Testis (tissue), 3 donors: ENCODE data around the gene NSMCE4A. TPM values are rescaled to one million over a fixed set of nuclear protein-coding genes. Genes with fewer than 3 reads are reported as not detected.
A peak's percentile ranks its signal among the peaks of the same experiment; 100 is the strongest.
"Not testable (repeated sequence)": the region's sequence is repeated elsewhere in the genome, so short reads cannot be mapped to it uniquely, and the experiment has no call there.

Source experiments
- DNase-seq: peaks from one replicate; pipeline ENCODE4 v3.0.0-alpha.2; 2019
- H3K27ac ChIP-seq, 2 donors: fragments of 200-600 bp; sonication (generic); one replicate each; pipeline ENCODE4 v1.5.1; 2019
- H3K27me3 ChIP-seq: fragments of 200-600 bp; sonication (generic); one replicate; pipeline ENCODE4 v1.5.1; 2019
- H3K36me3 ChIP-seq: fragments of 200-600 bp; sonication (generic); one replicate; pipeline ENCODE4 v1.5.1; 2017; ENCODE audit warnings: low read depth; ENCODE audit errors: missing control alignments
- H3K4me1 ChIP-seq: fragments of 200-600 bp; sonication (generic); one replicate; pipeline ENCODE4 v1.5.1; 2019
- H3K4me3 ChIP-seq, 2 donors: fragments of 200-600 bp; sonication (generic); one replicate each; pipeline ENCODE4 v1.5.1; 2017 to 2019
- H3K9me3 ChIP-seq: fragments of 200-600 bp; sonication (generic); one replicate; pipeline ENCODE4 v1.5.1; 2017
- POLR2A ChIP-seq: fragments of 450-650 bp; IDR thresholded peaks from one replicate; pipeline ENCODE4 v1.6.1; 2017; ENCODE audit warnings: antibody characterized with exemption, mild to moderate bottlenecking, moderate library complexity
- WGBS, 2 donors: methylation state at CpG; one replicate each; pipeline ENCODE4 v1.1.5; 2018; 5-methylcytosine and 5-hydroxymethylcytosine counted together
- intact Hi-C: fragments of 100-400 bp; cut with DNase I; formaldehyde crosslinking; loops from one replicate; pipeline ENCODE4 v1.15.1; 2023; ENCODE audit warnings: low total_unique reads
- polyA plus RNA-seq: library from polyadenylated mRNA; stranded (reverse); fragments of 350-450 nt; fragmentation: Illumina TruSeq; extraction: RNeasy Lipid Tissue Mini Kit (QIAGEN cat#74804); gene quantifications from one replicate; pipeline ENCODE4 v1.2.3, GENCODE V29; 2014; ENCODE audit warnings: low read depth, low replicate concordance; ENCODE audit not compliant: insufficient read depth
- total RNA-seq, 2 donors: library from RNA; depleted of rRNA; stranded (reverse); fragments of >200 nt; gene quantifications; one replicate each; pipeline ENCODE4 v1.2.3, GENCODE V29; 2016
- TF ChIP-seq, protein P1 (sequence below), 3 experiments: fragments of 450-650 bp in 2 of 3; fragments of 200-600 bp in 1 of 3; sonication (generic) in 1 of 3; IDR thresholded peaks; one replicate each; pipeline ENCODE4 v1.5.1; 2016 to 2019; ENCODE audit warnings: antibody characterized with exemption in 3 of 3, mild to moderate bottlenecking in 2 of 3, moderate library complexity in 1 of 3

The NSMCE4A gene
- total and polyA plus RNA-seq, 3 donors from 2014 or later, result 15.6 to 33.7 (median 31.0) TPM

DNA sequence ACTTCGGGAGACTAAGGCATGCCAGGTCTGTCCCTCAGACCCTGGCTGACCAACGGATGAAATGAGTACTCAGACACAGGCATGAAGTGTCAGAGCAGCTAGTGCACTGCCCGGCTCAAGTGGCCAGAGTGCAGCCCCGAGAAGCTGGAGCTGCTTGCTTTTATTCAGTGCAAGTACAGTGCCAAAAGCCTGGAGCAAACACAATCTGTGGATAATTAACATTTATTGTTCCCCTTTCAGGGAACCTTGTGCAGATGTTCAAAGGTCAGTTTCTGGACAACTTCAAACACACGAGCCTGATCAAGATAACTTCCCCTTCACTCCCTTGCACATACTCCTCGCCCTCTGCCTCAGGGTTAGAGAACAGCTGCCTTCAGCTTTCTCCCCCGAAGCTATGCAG lies 39.3 kb downstream of the NSMCE4A start:
- no peak overlapping the region for H3K4me3 ChIP-seq
- H3K27me3 ChIP-seq, result no peaks in the 10 kb centered on the region
- TF ChIP-seq, protein P1, sequence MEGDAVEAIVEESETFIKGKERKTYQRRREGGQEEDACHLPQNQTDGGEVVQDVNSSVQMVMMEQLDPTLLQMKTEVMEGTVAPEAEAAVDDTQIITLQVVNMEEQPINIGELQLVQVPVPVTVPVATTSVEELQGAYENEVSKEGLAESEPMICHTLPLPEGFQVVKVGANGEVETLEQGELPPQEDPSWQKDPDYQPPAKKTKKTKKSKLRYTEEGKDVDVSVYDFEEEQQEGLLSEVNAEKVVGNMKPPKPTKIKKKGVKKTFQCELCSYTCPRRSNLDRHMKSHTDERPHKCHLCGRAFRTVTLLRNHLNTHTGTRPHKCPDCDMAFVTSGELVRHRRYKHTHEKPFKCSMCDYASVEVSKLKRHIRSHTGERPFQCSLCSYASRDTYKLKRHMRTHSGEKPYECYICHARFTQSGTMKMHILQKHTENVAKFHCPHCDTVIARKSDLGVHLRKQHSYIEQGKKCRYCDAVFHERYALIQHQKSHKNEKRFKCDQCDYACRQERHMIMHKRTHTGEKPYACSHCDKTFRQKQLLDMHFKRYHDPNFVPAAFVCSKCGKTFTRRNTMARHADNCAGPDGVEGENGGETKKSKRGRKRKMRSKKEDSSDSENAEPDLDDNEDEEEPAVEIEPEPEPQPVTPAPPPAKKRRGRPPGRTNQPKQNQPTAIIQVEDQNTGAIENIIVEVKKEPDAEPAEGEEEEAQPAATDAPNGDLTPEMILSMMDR (IDR thresholded peaks at IDR 0.05), result no peak
- TF ChIP-seq POLR2A, result no peak
- 46 to 63% methylated on average over 6 to 7 of the region's 7 CpGs for WGBS, 2 donors
- no peak overlapping the region for H3K27ac ChIP-seq
- DNase-seq, result no peak
- intact Hi-C loops, result no loop called here
- no peaks in the 10 kb centered on the region for H3K4me1 ChIP-seq
- no peaks in the 10 kb centered on the region for H3K36me3 ChIP-seq
- no peaks in the 10 kb centered on the region for H3K9me3 ChIP-seq

DNA sequence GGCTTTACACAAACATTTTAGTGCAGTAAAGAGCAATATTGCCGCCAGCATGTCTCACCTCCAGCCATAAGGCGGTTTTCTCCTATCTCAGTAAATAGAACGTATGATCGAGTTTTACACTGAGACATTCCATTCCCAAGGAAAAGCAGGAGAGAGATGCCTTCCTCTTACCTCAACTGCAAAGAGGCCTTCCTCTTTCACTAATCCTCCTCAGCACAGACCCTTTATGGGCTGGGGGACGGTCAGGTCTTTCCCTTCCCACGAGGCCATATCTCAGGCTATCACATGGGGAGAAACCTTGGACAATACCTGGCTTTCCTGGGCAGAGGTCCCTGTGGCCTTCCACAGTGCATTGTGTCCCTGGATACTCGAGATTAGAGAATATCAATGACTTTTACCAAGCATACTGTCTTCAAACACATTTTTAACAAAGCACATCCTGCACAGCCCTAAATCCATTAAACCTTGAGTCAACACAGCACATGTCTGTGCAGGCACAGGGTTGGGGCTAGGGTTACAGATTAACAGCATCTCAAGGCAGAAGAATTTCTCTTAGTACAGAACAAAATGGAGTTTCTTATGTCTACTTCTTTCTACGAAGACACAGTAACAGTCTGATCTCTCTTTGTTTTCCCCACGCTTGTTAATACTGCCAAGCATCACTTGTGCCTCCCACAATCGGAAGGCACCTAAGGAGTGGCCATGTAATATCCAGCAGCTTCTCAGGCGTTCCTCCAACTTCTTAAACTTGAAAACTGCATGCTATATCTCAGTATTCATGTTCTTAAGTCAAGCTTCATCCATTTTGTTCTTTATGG lies 44.5 kb downstream of the NSMCE4A start:
- 52 to 54% methylated on average over 11 of the region's 11 CpGs for WGBS, 2 donors
- H3K9me3 ChIP-seq, DNase-seq, H3K4me3 ChIP-seq, H3K27me3 ChIP-seq, H3K36me3 ChIP-seq, intact Hi-C loops: not testable (repeated sequence)
- Histone ChIP-seq H3K27ac (peak overlapping the region in 1 of 2 donors; percentile 28), H3K4me1 (peaks cover 15% of the 10 kb centered on the region)

GRCh38 chr10:121929585-121930267 lies 45.3 kb downstream of the NSMCE4A start:
- H3K9me3 ChIP-seq, H3K27me3 ChIP-seq, H3K36me3 ChIP-seq, DNase-seq: not testable (repeated sequence)
- Histone ChIP-seq H3K27ac (peak overlapping the region in 1 of 2 donors; percentile 52), H3K4me3 (peak overlapping the region in 1 of 2 donors; percentile 89), H3K4me1 (peaks cover 15% of the 10 kb centered on the region)
- intact Hi-C loops, result loop anchor here (10.0 kb wide), 1 partner anchor 185 kb away; no protein-coding TSS in a partner anchor
- WGBS, 2 donors, result 69 to 75% methylated on average over 14 of the region's 14 CpGs

- Histone ChIP-seq H3K27me3 (no peaks in the 10 kb centered on the region), H3K4me1 (peaks cover 15% of the 10 kb centered on the region), H3K27ac (peak overlapping the region; percentile 95 to 99), H3K9me3 (no peaks in the 10 kb centered on the region), H3K4me3 (peak overlapping the region; percentile 89 to 98), H3K36me3 (no peaks in the 10 kb centered on the region)
- WGBS, 2 donors, result 0 to 3% methylated on average over 11 to 20 of the region's 20 CpGs
- TF ChIP-seq, protein P1 (IDR thresholded peaks at IDR 0.05), result no peak
- TF ChIP-seq POLR2A, result no peak
- DNase-seq, result peak; percentile 70
- intact Hi-C loops, result loop anchor here (10.0 kb wide), 1 partner anchor 186 kb away; no protein-coding TSS in a partner anchor
Measured at GRCh38 chr10:121928528-121928884, 46.5 kb downstream of the NSMCE4A start.

DNA sequence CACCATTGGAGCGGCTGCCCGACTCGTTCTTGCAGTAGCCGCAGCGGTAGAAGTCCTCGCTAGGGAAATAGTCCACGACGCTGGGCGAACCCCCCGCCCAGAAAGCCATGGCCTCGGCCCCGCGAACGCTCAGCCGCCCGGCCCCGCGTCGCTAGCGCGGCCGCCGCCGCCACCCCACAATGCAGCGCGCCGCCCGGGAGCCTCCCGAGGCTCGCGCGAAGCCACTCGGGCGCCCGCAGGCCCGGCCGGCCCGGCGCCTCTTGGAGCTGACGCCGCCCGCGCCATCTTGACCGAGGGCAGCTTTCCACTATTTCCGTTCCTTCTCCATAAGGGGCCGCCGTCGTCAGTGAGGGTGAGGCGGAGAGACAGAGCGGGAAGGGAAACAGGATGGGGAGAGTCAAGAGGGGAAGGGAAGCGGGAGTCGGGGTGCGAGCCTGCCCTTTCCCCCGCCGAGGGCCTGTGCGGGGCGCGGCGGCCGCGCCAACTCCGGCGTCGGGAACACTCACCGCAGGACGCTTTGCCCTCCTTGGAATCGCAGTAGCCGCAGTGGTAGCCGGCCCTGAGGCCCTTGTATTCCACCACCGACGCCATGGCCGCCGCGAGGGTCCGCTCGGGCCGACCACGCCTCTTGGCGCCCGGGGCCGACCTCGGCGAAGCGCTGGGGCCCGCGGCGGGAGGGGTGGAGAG lies 47.0 kb downstream of the NSMCE4A start, which contains the start of gene ATE1:
Gene ATE1 (minus strand): TSS at position 191 of the 687 bp plus-strand sequence. CDS start 82 bp downstream, at position 109.
- Histone ChIP-seq H3K36me3 (no peaks in the 10 kb centered on the region), H3K9me3 (no peaks in the 10 kb centered on the region), H3K4me1 (peaks cover 15% of the 10 kb centered on the region), H3K27ac (peak within 1 kb of the TSS; percentile 95 to 99), H3K4me3 (peak within 1 kb of the TSS; percentile 89 to 98), H3K27me3 (no peaks in the 10 kb centered on the region)
- WGBS, 2 donors, result 0% methylated on average over 24 to 52 of the region's 87 CpGs
- TF ChIP-seq POLR2A, result no peak
- TF ChIP-seq, protein P1 (IDR thresholded peaks at IDR 0.05), result no peak
- intact Hi-C loops, result loop anchor here (10.0 kb wide), 1 partner anchor 187 kb away; no protein-coding TSS in a partner anchor
- peak; percentile 92 for DNase-seq
